GM18526 (cell line): ENCODE results near the gene TLE4.

Experiments used
- POLR2A ChIP-seq: IDR thresholded peaks from 3 replicates; pipeline ENCODE4 v1.6.1; 2011; ENCODE audit not compliant: insufficient read length; ENCODE audit errors: extremely low read depth

The TLE4 gene

GRCh38 chr9:79581388-79581787, 9.6 kb downstream of the TLE4 start:
- TF ChIP-seq POLR2A, result no peak

GRCh38 chr9:79581794-79582193, 10.0 kb downstream of the TLE4 start:
- no peak for TF ChIP-seq POLR2A

- no peak for TF ChIP-seq POLR2A
Measured at GRCh38 chr9:79583952-79584654, 12.3 kb downstream of the TLE4 start.

GRCh38 chr9:79584655-79584982, 12.9 kb downstream of the TLE4 start:
- TF ChIP-seq POLR2A, result no peak

GRCh38 chr9:79588488-79589223, 16.9 kb downstream of the TLE4 start:
- TF ChIP-seq POLR2A, result no peak

- TF ChIP-seq POLR2A, result no peak
Measured at GRCh38 chr9:79591458-79591857, 19.7 kb downstream of the TLE4 start.

GRCh38 chr9:79592726-79593493, 21.1 kb downstream of the TLE4 start:
- no peak for TF ChIP-seq POLR2A

- TF ChIP-seq POLR2A, result no peak
Measured at GRCh38 chr9:79598562-79599345, 27.0 kb downstream of the TLE4 start.

GRCh38 chr9:79600466-79600865, 28.7 kb downstream of the TLE4 start:
- TF ChIP-seq POLR2A, result no peak

- TF ChIP-seq POLR2A, result no peak
Measured at GRCh38 chr9:79603222-79603920, 31.6 kb downstream of the TLE4 start.

- TF ChIP-seq POLR2A, result no peak
Measured at GRCh38 chr9:79604149-79604548, 32.4 kb downstream of the TLE4 start.

GRCh38 chr9:79604921-79605562, 33.3 kb downstream of the TLE4 start:
- no peak for TF ChIP-seq POLR2A

- no peak for TF ChIP-seq POLR2A
Measured at GRCh38 chr9:79609468-79610018, 37.8 kb downstream of the TLE4 start.

- no peak for TF ChIP-seq POLR2A
Measured at GRCh38 chr9:79610019-79610631, 38.4 kb downstream of the TLE4 start.
